Mesothelial cell of epicardium (in vitro differentiated cells): ENCODE measurements around the gene ZNG1A. TPM values are rescaled to one million over a fixed set of nuclear protein-coding genes. Genes with fewer than 3 reads are reported as not detected.
"Not testable (repeated sequence)": the region's sequence is repeated elsewhere in the genome, so short reads cannot be mapped to it uniquely, and the experiment has no call there.

Experiments
- DNase-seq, 2 experiments: peaks; one replicate each; pipeline ENCODE4 v3.0.0; 2021; ENCODE audit warnings: low spot score in 2 of 2; ENCODE audit not compliant: unreplicated experiment in 2 of 2
- H3K27ac Mint-ChIP-seq: 2 replicates; pipeline ENCODE4 v1.8.0; 2021; ENCODE audit warnings: mixed read lengths
- H3K27me3 Mint-ChIP-seq: 2 replicates; pipeline ENCODE4 v1.8.0; 2021; ENCODE audit warnings: low read depth, mixed read lengths
- H3K36me3 Mint-ChIP-seq: 2 replicates; pipeline ENCODE4 v1.8.0; 2021; ENCODE audit warnings: mixed read lengths
- H3K4me1 Mint-ChIP-seq: 2 replicates; pipeline ENCODE4 v1.8.0; 2021; ENCODE audit warnings: mixed read lengths
- H3K4me3 Mint-ChIP-seq: 2 replicates; pipeline ENCODE4 v1.8.0; 2021; ENCODE audit warnings: mild to moderate bottlenecking, moderate library complexity, mixed read lengths
- H3K9me3 Mint-ChIP-seq: 2 replicates; pipeline ENCODE4 v1.8.0; 2021; ENCODE audit warnings: mixed read lengths
- total RNA-seq: library from RNA; stranded (reverse); gene quantifications from 3 replicates; pipeline ENCODE4 v1.2.1, GENCODE V29; 2021
- TF ChIP-seq, protein P1 (sequence below): fragments of 200-600 bp; sonication (generic); IDR thresholded peaks from one replicate; pipeline ENCODE4 v1.5.0; 2021; ENCODE audit warnings: antibody characterized with exemption; ENCODE audit not compliant: unreplicated experiment

The ZNG1A gene
- 35.4 to 38.0 TPM (median 37.4 TPM) in 3 replicates for total RNA-seq

DNA sequence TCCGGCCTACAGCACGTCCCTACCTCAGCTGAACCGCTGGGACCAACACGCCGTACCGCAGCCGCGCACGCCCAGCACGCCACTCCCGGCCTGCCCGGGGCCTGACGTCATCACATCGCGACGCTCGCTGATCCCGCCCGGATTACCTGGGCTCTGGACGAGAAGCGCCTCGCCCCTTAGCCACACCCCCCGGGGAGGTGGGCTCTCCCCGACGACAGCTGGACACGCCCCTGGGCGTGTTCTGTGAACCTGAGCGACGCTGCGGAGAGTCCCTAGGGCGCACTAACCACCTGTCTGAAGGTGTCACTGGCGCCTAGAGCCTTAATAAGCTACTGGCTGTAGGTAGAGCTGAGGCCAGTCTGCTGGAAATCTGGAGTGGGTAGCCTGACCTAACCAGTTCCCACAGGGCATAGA, at the start of gene ZNG1A:
TSS of gene ZNG1A (minus strand) at position 87 of the 414 bp plus-strand sequence. CDS start 87 bp downstream, outside the sequence.
- H3K36me3 Mint-ChIP-seq, H3K9me3 Mint-ChIP-seq, DNase-seq, H3K4me1 Mint-ChIP-seq, H3K27me3 Mint-ChIP-seq: not testable (repeated sequence)
- Mint-ChIP-seq H3K27ac (peak within 1 kb of the TSS; percentile 84), H3K4me3 (peak within 1 kb of the TSS; percentile 70)

DNA sequence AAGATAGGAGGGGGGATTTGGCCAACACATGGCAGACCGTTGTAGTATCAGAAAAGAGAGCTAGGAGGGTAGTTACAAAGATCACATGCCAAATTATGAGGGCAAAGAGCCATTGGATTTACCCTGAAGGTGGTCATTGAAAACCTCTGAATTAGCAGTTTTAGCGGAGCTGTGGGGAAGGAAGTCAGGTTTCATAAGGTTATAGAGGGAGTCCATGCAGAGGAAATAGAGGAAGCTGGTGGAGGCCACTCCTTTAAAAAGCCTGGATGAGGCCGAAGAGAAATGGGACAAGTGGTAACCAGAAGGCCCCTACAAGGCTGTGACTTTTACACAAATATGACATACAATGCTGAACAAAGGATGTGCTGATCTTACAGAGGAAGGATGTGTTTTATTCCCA, 49.0 kb upstream of the ZNG1A start:
- Mint-ChIP-seq H3K9me3 (peaks cover 7% of the 10 kb centered on the region), H3K27me3 (no peaks in the 10 kb centered on the region), H3K4me3 (no peak overlapping the region), H3K4me1 (no peaks in the 10 kb centered on the region), H3K27ac (no peak overlapping the region), H3K36me3 (no peaks in the 10 kb centered on the region)
- TF ChIP-seq, protein P1, sequence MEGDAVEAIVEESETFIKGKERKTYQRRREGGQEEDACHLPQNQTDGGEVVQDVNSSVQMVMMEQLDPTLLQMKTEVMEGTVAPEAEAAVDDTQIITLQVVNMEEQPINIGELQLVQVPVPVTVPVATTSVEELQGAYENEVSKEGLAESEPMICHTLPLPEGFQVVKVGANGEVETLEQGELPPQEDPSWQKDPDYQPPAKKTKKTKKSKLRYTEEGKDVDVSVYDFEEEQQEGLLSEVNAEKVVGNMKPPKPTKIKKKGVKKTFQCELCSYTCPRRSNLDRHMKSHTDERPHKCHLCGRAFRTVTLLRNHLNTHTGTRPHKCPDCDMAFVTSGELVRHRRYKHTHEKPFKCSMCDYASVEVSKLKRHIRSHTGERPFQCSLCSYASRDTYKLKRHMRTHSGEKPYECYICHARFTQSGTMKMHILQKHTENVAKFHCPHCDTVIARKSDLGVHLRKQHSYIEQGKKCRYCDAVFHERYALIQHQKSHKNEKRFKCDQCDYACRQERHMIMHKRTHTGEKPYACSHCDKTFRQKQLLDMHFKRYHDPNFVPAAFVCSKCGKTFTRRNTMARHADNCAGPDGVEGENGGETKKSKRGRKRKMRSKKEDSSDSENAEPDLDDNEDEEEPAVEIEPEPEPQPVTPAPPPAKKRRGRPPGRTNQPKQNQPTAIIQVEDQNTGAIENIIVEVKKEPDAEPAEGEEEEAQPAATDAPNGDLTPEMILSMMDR = no peak
- DNase-seq = no peak

DNA sequence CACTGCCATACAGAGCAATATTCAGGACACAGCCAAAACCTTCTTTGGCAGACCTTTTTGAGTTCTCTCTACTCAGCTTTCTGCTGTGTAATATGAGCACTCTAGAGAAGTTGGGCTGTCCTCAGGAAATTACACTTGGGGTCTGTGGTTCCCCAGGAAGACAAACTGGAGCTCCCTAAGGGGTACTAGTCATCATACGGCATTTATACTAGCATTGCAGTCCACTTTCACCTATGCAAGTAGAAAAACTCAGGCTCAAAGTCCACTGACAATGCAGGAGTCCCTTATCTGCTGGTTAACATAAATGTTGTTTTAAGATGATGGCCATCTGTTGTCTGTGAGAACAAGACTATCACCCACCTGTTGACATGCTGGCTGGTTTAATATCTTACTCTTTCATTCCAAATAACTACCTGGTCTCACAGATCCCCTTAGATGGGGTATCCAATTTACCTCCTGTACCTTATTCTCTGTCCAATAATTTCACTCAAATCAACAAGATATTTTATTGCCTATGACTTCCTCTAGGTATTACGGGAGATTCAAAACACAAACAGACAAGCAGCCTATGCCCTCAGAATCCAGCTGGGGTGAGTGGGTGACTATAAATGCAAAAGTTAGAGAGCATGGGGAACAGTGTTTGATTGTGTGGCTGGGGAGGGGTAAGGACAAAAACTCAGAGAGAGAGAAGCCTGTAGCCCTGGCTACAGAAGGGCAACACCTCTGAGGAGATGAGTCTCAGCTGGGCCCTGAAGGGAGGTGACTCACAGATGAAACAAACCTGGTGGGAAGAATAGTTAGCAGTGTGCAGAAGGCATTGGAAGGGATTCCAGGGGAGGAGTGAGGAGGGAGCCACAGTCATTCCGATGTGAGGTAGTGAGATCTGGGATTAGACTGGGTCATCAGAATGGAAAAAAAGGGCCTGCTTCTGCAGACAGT, 46.0 kb upstream of the ZNG1A start:
- peaks cover 2% of the 10 kb centered on the region for H3K4me1 Mint-ChIP-seq
- peaks cover 7% of the 10 kb centered on the region for H3K9me3 Mint-ChIP-seq
- no peaks in the 10 kb centered on the region for H3K27me3 Mint-ChIP-seq
- TF ChIP-seq, protein P1 = no peak
- no peak for DNase-seq
- no peak overlapping the region for H3K4me3 Mint-ChIP-seq
- no peaks in the 10 kb centered on the region for H3K36me3 Mint-ChIP-seq
- H3K27ac Mint-ChIP-seq = no peak overlapping the region

DNA sequence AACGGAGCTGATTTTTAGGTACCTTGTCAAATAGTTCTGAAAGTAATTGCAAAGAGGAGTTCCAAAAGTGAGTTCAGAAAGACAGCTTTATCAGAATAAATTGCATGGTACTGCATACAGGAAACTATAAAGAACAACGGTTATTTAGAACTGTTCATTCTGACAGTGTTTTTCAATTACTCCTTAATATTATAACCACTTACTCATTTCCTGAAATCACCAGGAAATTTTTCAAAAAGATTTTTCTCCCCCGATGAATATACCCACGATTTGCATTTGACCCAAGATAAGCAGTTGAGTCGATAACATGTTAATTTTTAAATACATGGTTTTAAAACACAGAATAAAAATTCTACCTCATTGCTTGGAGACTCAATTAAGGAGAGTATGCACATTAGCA, 45.2 kb upstream of the ZNG1A start:
- H3K27me3 Mint-ChIP-seq = no peaks in the 10 kb centered on the region
- H3K27ac Mint-ChIP-seq = no peak overlapping the region
- no peak for DNase-seq
- TF ChIP-seq, protein P1 = no peak
- peaks cover 2% of the 10 kb centered on the region for H3K4me1 Mint-ChIP-seq
- no peaks in the 10 kb centered on the region for H3K36me3 Mint-ChIP-seq
- no peak overlapping the region for H3K4me3 Mint-ChIP-seq
- peaks cover 2% of the 10 kb centered on the region for H3K9me3 Mint-ChIP-seq

DNA sequence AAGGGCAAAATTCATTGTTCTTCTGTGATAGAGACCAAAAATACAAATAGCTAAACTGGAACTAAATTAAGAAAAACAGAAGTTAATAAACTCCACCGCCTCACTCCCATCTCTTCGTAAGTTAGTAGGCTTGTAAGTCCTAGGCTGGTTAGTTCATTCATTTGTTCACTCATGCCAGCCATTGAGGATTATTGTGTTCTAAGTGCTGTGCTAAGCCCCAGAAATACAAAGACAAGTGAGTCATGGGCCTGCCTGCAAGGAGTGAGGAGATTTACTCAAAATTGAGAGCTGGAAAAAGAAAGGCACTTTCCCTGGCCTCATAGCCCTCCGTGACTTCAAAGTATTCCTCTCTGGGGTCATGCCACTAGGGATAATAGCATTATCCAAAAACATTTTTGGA, 44.3 kb upstream of the ZNG1A start:
- Mint-ChIP-seq H3K4me1 (peaks cover 2% of the 10 kb centered on the region), H3K4me3 (no peak overlapping the region), H3K36me3 (no peaks in the 10 kb centered on the region), H3K27ac (no peak overlapping the region), H3K9me3 (no peaks in the 10 kb centered on the region), H3K27me3 (no peaks in the 10 kb centered on the region)
- DNase-seq = no peak
- TF ChIP-seq, protein P1 = no peak

DNA sequence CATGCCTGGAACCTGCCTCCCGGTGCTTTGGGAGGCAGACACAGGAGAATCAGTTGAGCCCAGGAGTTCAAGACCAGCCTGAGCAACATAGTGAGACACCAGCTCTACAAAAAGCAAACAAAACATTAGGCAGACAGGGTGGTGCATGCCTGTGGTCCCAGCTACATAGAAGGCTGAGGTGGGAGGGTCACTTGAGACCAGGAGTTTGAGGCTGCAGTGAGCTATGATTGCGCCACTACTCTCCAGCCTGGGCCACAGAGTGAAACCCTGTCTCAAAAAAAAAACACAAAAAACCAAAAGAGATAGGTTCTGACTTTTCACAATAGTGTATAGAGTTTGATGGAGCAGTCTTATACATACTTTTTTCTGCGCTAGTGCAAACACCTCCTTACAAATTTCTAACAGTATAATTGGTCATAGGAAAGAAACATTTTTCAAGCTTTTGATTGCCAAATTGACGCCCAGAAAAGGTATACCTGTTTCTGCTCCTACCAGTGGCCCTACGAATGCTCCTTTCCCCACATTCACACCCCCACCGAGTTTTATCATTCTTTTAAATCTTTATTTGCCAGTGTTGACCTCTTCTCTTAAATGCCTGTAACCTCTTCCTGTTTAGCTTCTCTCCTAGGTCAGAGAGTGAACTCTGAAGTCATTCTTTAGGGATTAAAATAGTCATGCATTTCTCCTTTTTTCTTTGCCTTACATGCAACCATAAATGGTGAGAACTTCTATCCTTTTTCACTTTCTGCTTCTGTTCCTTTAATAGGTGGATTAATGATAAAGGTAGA, 43.3 kb upstream of the ZNG1A start:
- no peak for DNase-seq
- no peaks in the 10 kb centered on the region for H3K36me3 Mint-ChIP-seq
- TF ChIP-seq, protein P1 = no peak
- H3K4me1 Mint-ChIP-seq = peaks cover 2% of the 10 kb centered on the region
- no peaks in the 10 kb centered on the region for H3K9me3 Mint-ChIP-seq
- H3K27ac Mint-ChIP-seq = no peak overlapping the region
- H3K4me3 Mint-ChIP-seq = no peak overlapping the region
- peaks cover 6% of the 10 kb centered on the region for H3K27me3 Mint-ChIP-seq
